Measurements from ENCODE around the gene MSH5.

DNA sequence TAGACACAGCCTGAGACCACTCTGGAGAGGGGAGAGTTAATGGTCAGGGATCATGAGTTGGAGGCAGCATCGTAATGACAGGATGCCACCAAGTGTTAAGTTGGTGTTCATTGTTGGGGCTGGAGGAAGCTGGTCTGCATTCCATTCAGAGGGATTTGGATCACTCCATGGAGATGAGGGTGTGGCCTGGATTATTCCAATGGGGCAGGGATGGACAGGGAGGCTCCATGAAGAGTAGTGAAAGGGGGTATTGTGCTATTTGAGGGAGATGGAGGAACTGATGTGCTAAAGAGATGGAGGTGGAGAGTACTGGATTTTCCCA lies 23.8 kb downstream of the MSH5 start:
- no peak for TF ChIP-seq EZH2 (IDR thresholded peaks at IDR 0.05; ENCODE audit: borderline replicate concordance, low read length)
- TF ChIP-seq CTCF (conservative IDR thresholded peaks at IDR 0.05 in 1 of 2, IDR thresholded peaks at IDR 0.05 in 1 of 2; ENCODE audit: extremely low read depth in 1 of 2, insufficient read depth in 1 of 2, low read depth in 1 of 2, low read length in 2 of 2), result no peak
